Stimulated activated CD4-positive, alpha-beta T cell treated with anti-CD3 and anti-CD28 coated beads, Interleukin-4, amount 100 ng/mL, for 48 hours (primary cell): ENCODE measurements around the gene MYH16.
"Not testable (repeated sequence)": the region's sequence is repeated elsewhere in the genome, so short reads cannot be mapped to it uniquely, and the experiment has no call there.

Source experiments
- DNase-seq, 2 donors: peaks; one replicate each; pipeline ENCODE4 v3.0.0-alpha.2; 2020; ENCODE audit warnings: low read depth in 2 of 2

The MYH16 gene

DNA sequence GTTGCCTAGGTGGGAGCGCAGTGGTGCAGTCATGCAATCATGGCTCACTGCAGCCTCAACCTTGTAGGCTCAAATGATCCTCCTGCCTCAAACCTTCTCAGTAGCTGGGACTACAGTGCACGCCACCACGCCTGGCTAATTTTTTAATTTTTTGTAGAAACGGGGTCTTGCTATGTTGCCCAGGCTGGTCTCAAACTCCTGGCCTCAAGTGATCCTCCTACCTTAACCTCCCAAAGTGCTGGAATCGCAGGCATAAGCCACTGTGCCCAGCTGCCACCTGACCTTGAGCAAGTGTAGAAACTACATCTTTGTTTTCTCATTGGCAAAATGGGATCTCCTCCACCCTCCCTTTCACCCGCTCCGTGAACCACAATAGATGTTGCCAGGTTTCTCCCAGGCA, 15.0 kb upstream of the MYH16 start:
- DNase-seq, result no peak

DNA sequence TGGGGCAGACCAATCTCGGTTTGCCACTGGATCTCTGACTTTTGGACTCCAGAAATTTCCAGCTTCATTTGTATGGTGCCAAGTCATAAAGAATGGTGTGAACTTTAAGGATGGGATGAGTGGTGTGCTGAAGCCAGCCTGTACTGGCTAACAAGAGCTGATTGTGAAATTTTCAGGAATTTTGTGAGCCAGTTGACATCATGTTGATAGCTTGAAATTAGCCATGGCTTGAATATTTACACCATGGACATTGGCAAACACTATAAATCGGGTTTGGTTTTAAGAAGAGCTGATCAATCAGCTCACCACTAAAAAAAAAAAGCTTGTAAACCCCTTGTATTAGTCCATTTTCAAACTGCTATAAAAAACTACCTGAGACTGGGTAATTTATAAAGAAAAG, 14.1 kb upstream of the MYH16 start:
- DNase-seq, result no peak

- no peak for DNase-seq
These were observed 12.2 kb upstream of the MYH16 start for GRCh38 chr7:99260395-99260794.

- DNase-seq, result no peak
These were observed 11.0 kb upstream of the MYH16 start for GRCh38 chr7:99261646-99262045.

DNA sequence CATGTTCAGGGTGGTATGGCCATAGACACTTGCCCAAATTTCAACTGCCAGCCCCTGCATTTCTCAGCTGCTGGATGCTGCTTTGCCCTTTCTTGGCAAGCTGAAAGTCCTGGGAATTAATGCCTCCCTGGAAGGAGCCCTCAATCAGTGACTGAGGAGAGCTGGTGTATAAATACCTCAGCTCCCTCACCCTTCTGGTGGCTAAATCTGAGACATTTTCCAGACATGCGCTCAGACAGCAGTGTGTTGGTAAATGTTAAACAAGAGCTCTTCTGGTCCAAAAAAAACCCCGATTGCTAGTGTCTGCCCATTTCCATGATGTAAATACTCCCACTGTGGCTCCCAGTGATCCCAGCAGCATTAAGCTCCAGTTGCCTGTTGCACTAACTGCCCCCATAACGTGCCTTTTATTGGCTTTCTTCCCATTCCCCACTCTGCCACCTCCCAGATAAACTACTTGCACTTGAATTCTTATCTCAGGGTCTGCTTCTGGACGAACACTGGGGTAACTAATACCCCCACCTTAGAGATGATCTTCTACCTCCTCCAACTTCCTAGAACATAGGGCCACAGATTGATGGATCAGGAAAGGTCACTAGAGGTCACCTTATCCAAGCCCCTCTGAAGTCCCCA, 6.7 kb upstream of the MYH16 start:
- no peak for DNase-seq

DNA sequence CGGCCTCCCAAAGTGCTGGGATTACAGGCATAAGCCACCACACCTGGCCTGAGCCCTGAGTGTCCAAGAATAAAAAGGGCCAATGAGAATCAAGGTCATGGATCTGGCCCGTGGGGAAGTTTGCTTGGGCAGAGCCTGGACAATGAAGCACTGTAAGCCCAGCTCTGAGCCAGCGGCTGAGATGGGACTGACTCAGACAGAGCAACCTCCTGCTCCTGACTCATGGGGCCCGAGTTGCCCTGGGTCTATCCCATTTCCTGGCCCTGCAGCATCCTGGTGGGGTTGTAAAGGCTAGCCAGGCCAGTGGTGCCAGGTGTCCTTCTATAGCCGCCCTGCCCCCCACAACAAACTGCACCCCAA, 5.2 kb upstream of the MYH16 start:
- no peak for DNase-seq

DNA sequence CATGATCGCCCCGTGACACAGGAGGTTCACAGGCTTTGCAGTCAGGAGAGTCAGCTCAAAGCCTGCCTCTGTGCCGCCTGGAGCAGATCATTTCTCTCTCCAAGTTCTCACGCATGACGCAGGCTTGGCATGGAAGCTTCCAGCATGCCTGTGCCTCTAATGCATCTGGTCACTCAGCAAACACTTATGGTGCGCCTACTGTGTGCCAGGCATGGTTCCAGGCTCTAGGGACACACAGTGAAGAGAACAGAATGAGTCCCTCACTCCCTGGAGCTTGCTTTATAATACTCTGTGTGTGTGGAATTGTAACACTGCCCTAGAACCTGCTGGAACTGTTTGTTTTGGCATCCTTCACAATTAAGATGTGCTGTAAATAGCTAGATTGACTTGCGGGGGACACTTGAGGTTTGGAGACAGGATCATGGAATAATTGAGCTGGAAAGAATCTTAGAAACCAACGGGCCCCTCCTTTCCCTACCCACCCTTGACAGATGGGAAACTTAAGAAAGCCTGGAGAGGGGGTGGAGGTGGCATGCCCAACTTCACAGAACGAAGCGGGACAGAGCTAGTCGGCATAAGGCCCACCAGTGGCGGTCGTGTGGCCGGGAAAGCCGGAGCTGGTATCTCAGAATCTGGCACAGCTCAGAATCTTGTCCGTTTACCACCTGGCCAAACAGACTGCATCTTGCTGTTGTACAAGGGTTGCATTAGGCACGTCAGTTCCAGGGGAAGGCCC, 4.6 kb upstream of the MYH16 start:
- no peak for DNase-seq

- DNase-seq, result no peak
These were observed 4.1 kb upstream of the MYH16 start for GRCh38 chr7:99268577-99268908.

- no peak for DNase-seq
These were observed 1.9 kb upstream of the MYH16 start for GRCh38 chr7:99270702-99271101.

DNA sequence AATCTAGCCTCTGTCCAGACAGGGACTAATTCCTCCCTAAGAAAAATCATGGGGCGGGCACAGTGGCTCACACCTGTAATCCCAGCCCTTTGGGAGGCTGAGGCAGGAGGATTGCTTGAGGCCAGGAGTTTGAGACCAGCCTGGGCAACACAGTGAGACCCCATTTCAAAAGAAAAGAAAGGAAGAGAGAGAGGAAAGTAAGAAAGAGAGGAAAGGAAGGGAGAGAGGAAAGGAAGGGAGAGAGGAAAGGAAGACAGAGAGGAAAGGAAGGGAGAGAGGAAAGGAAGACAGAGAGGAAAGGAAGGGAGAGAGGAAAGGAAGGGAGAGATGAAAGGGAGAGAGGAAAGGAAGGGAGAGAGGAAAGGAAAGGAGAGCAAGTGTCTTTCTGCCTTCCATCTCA, 922 bp downstream of the MYH16 start:
- not testable (repeated sequence) for DNase-seq

GRCh38 chr7:99274908-99275307, 2.3 kb downstream of the MYH16 start:
- not testable (repeated sequence) for DNase-seq

DNA sequence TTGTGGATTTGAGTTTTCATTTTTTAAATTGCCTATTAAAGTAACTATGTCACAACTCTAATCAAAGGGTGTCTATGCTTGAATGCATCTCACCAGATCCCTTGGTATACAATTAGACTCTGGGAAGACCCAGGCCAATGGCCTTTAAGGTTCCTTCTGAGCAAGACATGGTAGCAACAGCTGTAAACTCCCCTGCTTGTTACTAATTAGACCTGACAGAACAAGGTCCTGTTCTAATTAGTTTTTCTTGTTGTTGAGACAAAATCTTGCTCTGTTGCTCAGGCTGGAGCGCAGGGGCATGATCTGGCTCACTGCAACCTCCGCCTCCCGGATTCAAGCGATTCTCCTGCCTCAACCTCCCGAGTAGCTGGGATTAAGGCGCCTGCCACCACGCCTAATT, 2.9 kb downstream of the MYH16 start:
- no peak for DNase-seq

DNA sequence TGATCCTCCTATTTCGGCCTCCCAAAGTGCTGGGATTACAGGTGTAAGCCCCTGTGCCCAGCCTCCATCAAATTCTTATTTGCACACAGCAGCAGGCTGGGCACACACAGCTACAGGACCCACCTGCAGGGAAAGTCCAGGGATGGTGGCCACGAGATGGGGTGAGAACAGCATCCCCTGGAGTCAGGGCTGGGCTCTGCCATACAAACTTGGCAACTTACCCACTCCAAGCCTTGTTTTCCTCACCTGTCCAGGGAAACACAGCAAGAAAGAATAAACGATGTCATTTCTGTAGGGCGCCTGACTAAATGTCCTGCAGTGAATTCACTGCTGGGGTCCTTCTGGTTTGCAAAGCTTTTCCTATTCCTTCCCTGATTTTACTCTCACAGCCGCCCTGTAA, 5.5 kb downstream of the MYH16 start:
- no peak for DNase-seq

GRCh38 chr7:99284165-99284564, 11.5 kb downstream of the MYH16 start:
- not testable (repeated sequence) for DNase-seq

DNA sequence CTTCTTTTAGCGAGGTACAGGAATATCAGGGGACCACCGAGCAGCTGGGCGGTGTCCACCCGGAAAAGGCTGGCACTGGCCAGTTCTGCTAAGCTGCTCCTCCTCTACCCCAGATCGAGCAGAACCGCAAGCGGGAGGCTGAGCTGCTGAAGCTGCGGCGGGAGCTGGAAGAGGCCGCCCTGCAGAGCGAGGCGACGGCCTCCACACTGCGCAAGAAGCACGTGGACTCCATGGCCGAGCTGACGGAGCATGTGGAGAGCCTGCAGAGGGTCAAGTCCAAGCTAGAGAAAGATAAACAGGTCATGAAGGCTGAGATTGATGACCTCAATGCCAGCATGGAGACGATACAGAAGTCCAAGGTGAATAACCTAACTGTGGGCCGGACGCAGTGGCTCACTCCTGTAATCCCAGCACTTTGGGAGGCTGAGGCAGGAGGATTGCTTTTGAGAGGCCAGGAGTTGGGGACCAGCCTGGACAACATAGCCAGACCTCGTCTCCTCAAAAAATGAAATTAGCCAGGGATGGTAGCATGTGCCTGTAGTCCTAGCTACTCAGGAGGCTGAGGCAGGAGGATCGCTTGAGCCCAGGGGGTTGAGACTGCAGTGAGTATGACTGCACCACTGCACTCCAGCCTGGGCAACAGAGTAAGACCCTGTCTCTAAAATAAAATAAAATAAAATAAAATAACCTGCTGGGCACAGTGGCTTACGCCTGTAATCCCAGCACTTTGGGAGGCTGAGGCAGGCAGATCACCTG, 15.3 kb downstream of the MYH16 start:
- no peak for DNase-seq

- DNase-seq, result no peak
These were observed 16.5 kb downstream of the MYH16 start for GRCh38 chr7:99289185-99289584.

DNA sequence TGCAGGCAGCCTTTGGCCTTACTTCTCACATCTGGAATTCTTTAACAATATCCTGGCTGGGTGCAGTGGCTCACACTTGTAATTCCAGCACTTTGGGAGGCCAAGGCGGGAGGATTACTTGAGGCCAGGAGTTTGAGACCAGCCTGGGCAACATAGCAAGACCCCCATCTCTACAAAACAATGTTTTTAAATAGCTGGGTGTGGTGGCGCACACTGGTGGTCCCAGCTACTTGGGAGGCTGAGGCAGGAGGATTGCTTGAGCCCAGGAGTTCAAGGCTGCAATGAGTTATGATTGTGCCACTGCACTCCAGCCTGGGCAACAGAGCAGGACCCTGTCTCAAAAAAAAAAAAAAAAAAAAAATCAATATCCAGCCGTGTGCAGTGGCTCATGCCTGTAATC, 17.5 kb downstream of the MYH16 start:
- DNase-seq, result not testable (repeated sequence)

DNA sequence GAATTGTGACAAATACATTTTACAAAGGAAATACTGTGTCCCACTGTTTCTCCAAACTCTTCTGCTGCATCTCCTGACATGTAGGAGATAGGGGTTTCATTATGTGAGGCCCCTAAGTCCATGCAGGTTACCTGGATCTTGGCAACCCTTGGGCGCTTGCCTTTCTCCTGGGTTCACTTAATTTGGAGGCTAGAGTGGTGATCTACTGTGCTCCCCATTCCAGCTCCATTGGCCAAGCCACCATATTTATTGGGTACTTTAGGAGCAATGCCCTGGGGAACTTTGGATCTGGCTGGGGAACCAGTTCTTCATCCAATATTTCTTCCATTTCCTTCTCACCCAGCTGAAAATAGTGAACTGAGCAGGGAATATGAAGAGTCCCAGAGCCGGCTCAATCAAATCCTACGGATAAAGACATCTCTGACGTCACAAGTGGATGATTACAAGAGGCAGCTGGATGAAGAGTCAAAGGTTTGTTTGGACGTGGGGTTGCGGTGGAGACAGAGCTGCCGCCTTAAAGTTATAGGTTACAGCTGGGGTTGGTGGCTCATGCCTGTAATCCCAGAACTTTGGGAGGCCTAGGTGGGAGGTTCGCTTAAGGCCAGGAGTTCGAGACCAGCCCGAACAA, 18.5 kb downstream of the MYH16 start:
- DNase-seq, result no peak

DNA sequence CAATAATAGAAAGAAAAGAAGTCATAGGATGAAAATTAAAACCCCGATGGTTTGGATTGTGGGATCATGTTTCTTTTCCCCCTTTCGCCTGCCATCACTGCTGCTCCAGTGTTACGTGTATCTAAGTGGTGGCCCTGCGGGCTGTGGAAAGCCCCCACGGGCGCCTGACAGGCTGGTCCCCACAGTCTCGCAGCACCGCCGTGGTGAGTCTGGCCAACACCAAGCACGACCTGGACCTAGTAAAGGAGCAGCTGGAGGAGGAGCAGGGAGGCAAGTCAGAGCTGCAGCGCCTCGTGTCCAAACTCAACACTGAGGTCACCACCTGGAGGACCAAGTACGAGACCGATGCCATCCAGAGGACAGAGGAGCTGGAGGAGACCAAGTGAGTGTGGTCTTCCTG, 19.5 kb downstream of the MYH16 start:
- DNase-seq, result no peak

DNA sequence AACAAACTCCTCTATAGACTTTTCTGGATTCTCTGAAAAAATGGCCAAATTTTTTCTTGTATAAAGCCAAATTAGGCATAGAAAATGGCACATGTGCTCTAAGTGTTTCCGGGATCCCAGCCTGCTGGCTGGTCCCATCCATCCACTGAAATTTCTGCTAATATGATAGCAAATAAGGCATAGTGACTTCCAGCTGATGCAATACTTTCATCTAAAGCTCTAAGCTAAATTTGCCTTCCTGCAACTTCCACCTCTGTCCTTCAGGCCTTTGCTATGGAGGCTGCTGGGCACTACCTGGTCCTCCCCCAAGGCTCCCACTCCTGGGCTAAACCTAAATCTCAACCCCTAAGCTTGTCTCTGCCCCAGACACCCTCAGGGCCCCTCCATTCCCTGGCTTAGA, 20.5 kb downstream of the MYH16 start:
- DNase-seq, result no peak

- DNase-seq, result no peak
These were observed 21.0 kb downstream of the MYH16 start for GRCh38 chr7:99293650-99294049.

DNA sequence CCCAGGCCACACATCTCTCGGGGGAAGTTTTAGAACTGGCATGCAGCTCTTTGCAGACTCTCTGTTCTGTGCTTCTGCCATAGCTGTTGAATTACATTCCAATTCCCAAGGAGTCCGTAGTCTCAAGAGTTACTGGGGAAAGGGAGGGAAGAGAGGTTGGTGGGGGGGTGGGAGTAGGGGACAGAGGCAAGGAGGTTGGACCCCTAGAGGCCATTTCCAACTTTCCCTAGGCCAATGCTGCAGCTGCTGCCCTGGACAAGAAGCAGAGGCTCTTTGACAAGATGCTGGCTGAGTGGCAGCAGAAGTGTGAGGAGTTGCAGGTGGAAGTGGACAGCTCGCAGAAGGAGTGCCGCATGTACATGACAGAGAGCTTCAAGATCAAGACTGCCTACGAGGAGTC, 23.8 kb downstream of the MYH16 start:
- DNase-seq, result no peak

- no peak for DNase-seq
These were observed 28.9 kb downstream of the MYH16 start for GRCh38 chr7:99301496-99301895.
